ENCODE measurements around the gene NR4A1. TPM values are rescaled to one million over a fixed set of nuclear protein-coding genes. Genes with fewer than 3 reads are reported as not detected.

Gene NR4A1
- total RNA-seq, 1 experiment from 2014 or later: 37.9 TPM

- no peak for TF ChIP-seq CTCF (IDR thresholded peaks at IDR 0.05; ENCODE audit: insufficient read depth in 1 of 2, low read depth in 1 of 2, low read length in 1 of 2, severe bottlenecking in 1 of 2, unreplicated experiment in 1 of 2)
- intact Hi-C loops (cut with micrococcal nuclease; ENCODE audit: unreplicated experiment): no loop called here
- Histone ChIP-seq H3K36me3 (ENCODE audit: control insufficient read depth, insufficient read depth, low read length) (no peaks in the 10 kb centered on the region), H3K9me3 (no peaks in the 10 kb centered on the region), H3K4me3 (ENCODE audit: low read depth, low read length) (no peak overlapping the region), H3K27me3 (replicated peaks; ENCODE audit: control insufficient read depth, insufficient read depth, low read length) (no peaks in the 10 kb centered on the region), H3K4me1 (no peaks in the 10 kb centered on the region)
- no peaks in the 10 kb centered on the region for H3K36me3 Mint-ChIP-seq (ENCODE audit: insufficient read depth, unreplicated experiment)
- H3K4me3 Mint-ChIP-seq (ENCODE audit: unreplicated experiment): no peak overlapping the region
- BruUV-seq (replicated peaks): no TSS peak
- H3K9me3 Mint-ChIP-seq (ENCODE audit: unreplicated experiment): no peaks in the 10 kb centered on the region
- no peak for DNase-seq
- CTCF ChIA-PET: interaction anchor here (1.3 to 3.5 kb wide), 3 partner anchors 29 to 60 kb away, joined by 3 to 18 read pairs (median 5); no protein-coding TSS in a partner anchor
- H3K27me3 Mint-ChIP-seq (ENCODE audit: insufficient read depth, unreplicated experiment): no peaks in the 10 kb centered on the region
- POLR2A ChIA-PET: interaction anchor here (1.7 to 2.3 kb wide), 2 partner anchors 10 to 29 kb away, joined by 7 read pairs; partner anchors contain the start of gene NR4A1
- H3K4me1 Mint-ChIP-seq (ENCODE audit: low read depth, unreplicated experiment): no peaks in the 10 kb centered on the region
- no peak overlapping the region for H3K27ac Mint-ChIP-seq (ENCODE audit: unreplicated experiment)
Measured at GRCh38 chr12:52061470-52062166, 10.4 kb downstream of the NR4A1 start.

- Mint-ChIP-seq H3K4me3 (ENCODE audit: unreplicated experiment) (no peak overlapping the region), H3K9me3 (ENCODE audit: unreplicated experiment) (no peaks in the 10 kb centered on the region), H3K27me3 (ENCODE audit: insufficient read depth, unreplicated experiment) (no peaks in the 10 kb centered on the region), H3K27ac (ENCODE audit: unreplicated experiment) (no peak overlapping the region), H3K4me1 (ENCODE audit: low read depth, unreplicated experiment) (no peaks in the 10 kb centered on the region), H3K36me3 (ENCODE audit: insufficient read depth, unreplicated experiment) (no peaks in the 10 kb centered on the region)
- Histone ChIP-seq H3K9me3 (no peaks in the 10 kb centered on the region), H3K36me3 (ENCODE audit: control insufficient read depth, insufficient read depth, low read length) (no peaks in the 10 kb centered on the region), H3K27me3 (replicated peaks; ENCODE audit: control insufficient read depth, insufficient read depth, low read length) (no peaks in the 10 kb centered on the region), H3K4me3 (ENCODE audit: low read depth, low read length) (no peak overlapping the region), H3K4me1 (no peaks in the 10 kb centered on the region)
- TF ChIP-seq CTCF (IDR thresholded peaks at IDR 0.05; ENCODE audit: insufficient read depth in 1 of 2, low read depth in 1 of 2, low read length in 1 of 2, severe bottlenecking in 1 of 2, unreplicated experiment in 1 of 2): no peak
- DNase-seq: no peak
- intact Hi-C loops (cut with micrococcal nuclease; ENCODE audit: unreplicated experiment): no loop called here
- POLR2A ChIA-PET: interaction anchor here (1.3 to 2.3 kb wide), 3 partner anchors 11 to 30 kb away, joined by 3 to 7 read pairs (median 7); partner anchors contain the start of gene NR4A1
- BruUV-seq (replicated peaks): no TSS peak
- CTCF ChIA-PET: interaction anchor here (0.6 to 5.5 kb wide), 4 partner anchors 11 to 59 kb away, joined by 3 to 25 read pairs (median 4); partner anchors contain the start of gene NR4A1
Measured at GRCh38 chr12:52062167-52063081, 11.2 kb downstream of the NR4A1 start.
